ENCODE results near the gene CSAD. TPM values are rescaled to one million over a fixed set of nuclear protein-coding genes. Genes with fewer than 3 reads are reported as not detected.

Gene CSAD
- polyA plus RNA-seq, 1 of the 3 experiments (the other 2 are of a cell fraction), result 32.2 TPM

- Histone ChIP-seq H3K4me3 (ENCODE audit: low read depth in 2 of 2, low read length in 1 of 2) (no peak overlapping the region), H2AFZ (ENCODE audit: low read depth) (no peak overlapping the region), H3K9me2 (no peaks in the 10 kb centered on the region), H3K79me2 (ENCODE audit: insufficient read depth) (no peaks in the 10 kb centered on the region), H3K36me3 (replicated peaks in 1 of 2; ENCODE audit: control insufficient read depth in 1 of 2, insufficient read depth in 2 of 2, low read length in 1 of 2) (no peaks in the 10 kb centered on the region), H4K20me1 (ENCODE audit: insufficient read depth) (no peaks in the 10 kb centered on the region), H3K27me3 (ENCODE audit: insufficient read depth) (no peaks in the 10 kb centered on the region), H3K9me3 (no peaks in the 10 kb centered on the region; the same call in 1 of the 2 replicates), H3K4me2 (no peak overlapping the region), H3K9ac (no peak overlapping the region), H3K27ac (ENCODE audit: low read depth in 2 of 2, low read length in 1 of 2) (no peak overlapping the region), H3F3A (replicated peaks; ENCODE audit: insufficient read depth) (no peaks in the 10 kb centered on the region), H3K4me1 (ENCODE audit: control insufficient read depth in 1 of 2, insufficient read depth in 2 of 2, low read depth in 1 of 2, low read length in 1 of 2) (no peaks in the 10 kb centered on the region)
- ChIA-PET POLR2A (no interaction called here), CTCF (interaction anchor here (1.4 to 3.0 kb wide), 3 partner anchors 27 to 66 kb away, joined by 4 to 11 read pairs (median 6); no protein-coding TSS in a partner anchor)
- DNase-seq, result no peak
- 55% methylated on average over 2 of the region's 2 CpGs for WGBS (ENCODE audit: low lambda C conversion rate)
- no peak for TF ChIP-seq MEF2A (IDR thresholded peaks at IDR 0.05; ENCODE audit: borderline replicate concordance, low read depth)
- TF ChIP-seq, protein P1, sequence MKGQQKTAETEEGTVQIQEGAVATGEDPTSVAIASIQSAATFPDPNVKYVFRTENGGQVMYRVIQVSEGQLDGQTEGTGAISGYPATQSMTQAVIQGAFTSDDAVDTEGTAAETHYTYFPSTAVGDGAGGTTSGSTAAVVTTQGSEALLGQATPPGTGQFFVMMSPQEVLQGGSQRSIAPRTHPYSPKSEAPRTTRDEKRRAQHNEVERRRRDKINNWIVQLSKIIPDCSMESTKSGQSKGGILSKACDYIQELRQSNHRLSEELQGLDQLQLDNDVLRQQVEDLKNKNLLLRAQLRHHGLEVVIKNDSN (IDR thresholded peaks at IDR 0.05; ENCODE audit: borderline replicate concordance, low read depth), result no peak
Observed at GRCh38 chr12:53131844-53132243, 48.9 kb downstream of the CSAD start.

DNA sequence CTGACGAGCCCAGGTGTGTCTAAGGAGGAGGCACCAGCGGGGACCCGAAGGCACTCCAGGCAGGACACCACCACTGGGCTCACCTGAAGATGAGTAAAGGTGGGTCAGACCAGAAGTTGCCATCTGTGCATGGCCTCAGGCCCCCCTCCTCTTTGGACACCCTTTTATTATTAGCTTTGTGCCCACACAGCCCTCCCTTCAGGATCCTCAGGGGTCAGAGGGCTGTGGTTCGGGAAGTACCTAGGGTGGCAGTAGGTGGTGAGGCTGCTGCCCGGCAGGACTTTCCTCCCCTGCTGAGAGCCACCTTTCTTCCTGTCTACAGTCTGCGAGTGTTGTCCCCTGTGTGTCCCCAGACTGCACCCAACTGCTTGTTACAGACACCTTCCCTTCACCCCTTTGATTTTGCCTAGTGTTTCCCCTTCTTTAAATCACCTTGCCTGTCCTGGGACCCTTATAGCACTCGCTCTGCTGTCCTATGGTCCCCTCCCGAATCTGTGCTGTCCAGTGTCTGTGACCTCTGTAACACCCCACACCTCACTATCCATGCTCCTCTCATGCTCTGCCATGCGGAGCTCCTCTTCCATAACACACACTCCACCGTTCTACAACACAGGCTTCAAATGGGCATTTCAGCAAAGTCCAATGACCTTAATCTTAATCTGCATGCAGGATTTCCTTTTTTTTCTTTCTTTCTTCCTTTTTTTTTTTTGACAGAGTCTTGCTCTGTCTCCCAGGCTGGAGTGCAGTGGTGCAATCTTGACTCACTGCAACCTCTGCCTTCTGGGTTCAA, 51.8 kb downstream of the CSAD start:
- no peaks in the 10 kb centered on the region for H3K27me3 ChIP-seq (ENCODE audit: insufficient read depth)
- no peaks in the 10 kb centered on the region for H3K79me2 ChIP-seq (ENCODE audit: insufficient read depth)
- no peak overlapping the region for H3K27ac ChIP-seq (ENCODE audit: low read depth in 2 of 2, low read length in 1 of 2)
- H3K4me1 ChIP-seq (ENCODE audit: control insufficient read depth in 1 of 2, insufficient read depth in 2 of 2, low read depth in 1 of 2, low read length in 1 of 2), result no peaks in the 10 kb centered on the region; a peak in 1 of 4 replicates
- H4K20me1 ChIP-seq (ENCODE audit: insufficient read depth), result no peaks in the 10 kb centered on the region
- 61% methylated on average over 8 of the region's 10 CpGs for WGBS (ENCODE audit: low lambda C conversion rate)
- H3K9ac ChIP-seq, result no peak overlapping the region
- TF ChIP-seq REST (IDR thresholded peaks at IDR 0.05; ENCODE audit: low read depth, low read length) (no peak), RXRA (IDR thresholded peaks at IDR 0.05; ENCODE audit: borderline replicate concordance, low read depth) (no peak), RCOR1 (IDR thresholded peaks at IDR 0.05; ENCODE audit: low read length) (no peak)
- no peaks in the 10 kb centered on the region for H3K9me3 ChIP-seq
- DNase-seq, result no peak
- ChIA-PET POLR2A (interaction anchor here (0.7 kb wide), 1 partner anchor 17 kb away, joined by 3 read pairs; no protein-coding TSS in a partner anchor), CTCF (interaction anchor here (0.6 to 1.4 kb wide), 4 partner anchors 30 to 595 kb away, joined by 3 to 6 read pairs (median 3); no protein-coding TSS in a partner anchor)
- H3F3A ChIP-seq (replicated peaks; ENCODE audit: insufficient read depth), result no peaks in the 10 kb centered on the region
- no peaks in the 10 kb centered on the region for H3K9me2 ChIP-seq
- no peak overlapping the region for H2AFZ ChIP-seq (ENCODE audit: low read depth)
- no peak overlapping the region for H3K4me3 ChIP-seq (ENCODE audit: low read depth in 2 of 2, low read length in 1 of 2)
- no peak overlapping the region for H3K4me2 ChIP-seq
- no peaks in the 10 kb centered on the region for H3K36me3 ChIP-seq (replicated peaks in 1 of 2; ENCODE audit: control insufficient read depth in 1 of 2, insufficient read depth in 2 of 2, low read length in 1 of 2)
